Activated CD4-positive, CD25-positive, alpha-beta regulatory T cell treated with anti-CD3 and anti-CD28 coated beads, Interleukin-2, amount 50 U/mL, for 16 hours (primary cell): ENCODE data around the gene CCNA1.

Source experiments
- DNase-seq: peaks from one replicate; pipeline ENCODE4 v3.0.0-alpha.2; 2020; ENCODE audit warnings: low read depth, low spot score

Gene CCNA1

GRCh38 chr13:36453516-36453915 is 21.2 kb downstream of the CCNA1 start:
- no peak for DNase-seq

DNA sequence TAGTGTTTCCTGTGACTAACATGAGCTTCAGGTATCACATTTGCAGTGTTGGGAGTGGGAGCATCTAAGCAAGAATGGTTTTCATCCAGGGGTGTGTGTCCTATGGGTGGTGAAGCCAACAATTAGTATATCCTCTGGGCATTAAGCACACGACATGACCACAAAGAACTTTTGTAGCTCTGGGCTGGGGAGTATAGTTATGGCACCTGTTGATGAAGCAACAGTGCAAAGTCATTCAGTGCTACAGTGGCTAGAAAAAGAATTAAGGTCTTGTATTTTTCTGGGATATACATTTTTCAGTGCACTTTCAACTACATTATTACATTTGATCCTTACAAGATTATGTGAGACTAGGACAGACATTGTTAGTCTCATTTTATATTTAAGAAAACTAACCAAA is 21.8 kb downstream of the CCNA1 start:
- no peak for DNase-seq

GRCh38 chr13:36454987-36455386 is 22.7 kb downstream of the CCNA1 start:
- no peak for DNase-seq

- DNase-seq: no peak
Observed at GRCh38 chr13:36456577-36456976, 24.3 kb downstream of the CCNA1 start.

DNA sequence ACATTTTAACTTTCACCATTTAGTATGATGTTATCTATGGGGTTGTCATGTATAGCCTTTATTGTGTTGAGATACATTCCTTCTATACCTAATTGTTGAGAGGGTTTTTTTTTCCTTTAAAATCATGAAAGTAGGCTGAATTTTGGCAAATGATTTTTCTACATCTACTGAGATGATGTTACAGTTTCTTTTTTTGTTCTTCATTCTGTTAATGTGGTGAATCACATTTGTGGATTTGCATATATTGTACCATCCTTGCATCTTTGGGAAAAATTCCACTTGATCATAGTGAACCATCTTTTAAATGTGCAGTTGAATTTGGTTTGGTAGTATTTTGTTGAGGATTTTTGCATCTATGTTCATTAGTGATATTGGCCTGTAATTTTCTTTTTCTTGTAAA is 29.2 kb downstream of the CCNA1 start:
- DNase-seq: no peak

- no peak for DNase-seq
Observed at GRCh38 chr13:36475468-36475867, 43.2 kb downstream of the CCNA1 start.

DNA sequence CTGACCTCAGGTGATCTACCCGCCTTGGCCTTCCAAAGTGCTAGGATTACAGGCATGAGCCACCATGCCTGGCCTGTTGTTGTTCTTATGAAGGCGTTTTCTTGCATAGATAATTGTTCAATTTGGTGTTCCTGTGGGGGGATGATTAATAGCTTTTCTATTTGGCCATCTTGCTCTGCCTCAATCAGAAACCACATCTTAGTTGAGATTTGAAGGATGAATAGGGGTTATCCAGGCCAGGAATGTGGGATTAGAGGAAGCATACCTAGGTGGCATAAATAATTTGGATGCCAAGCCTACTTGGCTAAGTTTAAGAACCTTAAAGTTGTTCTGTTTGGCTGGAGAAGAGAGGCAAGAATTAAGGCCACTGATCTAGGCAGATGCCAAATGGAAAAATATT is 44.4 kb downstream of the CCNA1 start:
- no peak for DNase-seq

DNA sequence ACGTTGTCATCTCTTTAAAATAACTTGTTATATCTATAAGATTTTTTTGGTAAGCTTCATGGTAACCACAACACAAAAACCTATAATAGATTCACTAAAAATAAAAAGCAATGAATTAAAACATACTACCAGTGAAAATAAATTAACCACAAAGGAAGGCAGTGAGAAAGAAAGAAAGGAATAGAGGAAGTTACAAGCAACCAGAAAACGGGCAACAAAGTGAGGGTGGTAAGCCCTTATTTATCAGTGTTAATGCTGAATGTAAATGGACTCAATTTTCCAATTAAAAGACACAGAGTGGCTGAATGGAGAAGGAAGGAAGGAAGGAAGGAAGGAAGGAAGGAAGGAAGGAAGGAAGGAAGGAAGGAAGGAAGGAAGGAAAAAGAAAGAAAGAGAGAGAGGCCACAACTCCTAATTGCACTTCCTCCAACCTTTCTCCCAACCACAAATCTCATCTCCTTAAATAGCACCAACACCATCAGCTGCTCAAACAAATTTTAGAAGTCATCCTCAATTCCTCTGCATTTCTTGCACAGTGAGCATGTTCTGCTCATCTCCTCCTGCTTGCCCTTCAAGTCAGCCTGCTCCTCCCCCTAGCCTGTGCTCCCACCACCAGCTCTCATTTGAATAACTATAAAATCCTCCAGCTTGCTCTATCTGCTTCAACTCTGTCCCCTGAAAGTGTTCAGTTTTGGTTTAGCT is 48.6 kb downstream of the CCNA1 start:
- no peak for DNase-seq

DNA sequence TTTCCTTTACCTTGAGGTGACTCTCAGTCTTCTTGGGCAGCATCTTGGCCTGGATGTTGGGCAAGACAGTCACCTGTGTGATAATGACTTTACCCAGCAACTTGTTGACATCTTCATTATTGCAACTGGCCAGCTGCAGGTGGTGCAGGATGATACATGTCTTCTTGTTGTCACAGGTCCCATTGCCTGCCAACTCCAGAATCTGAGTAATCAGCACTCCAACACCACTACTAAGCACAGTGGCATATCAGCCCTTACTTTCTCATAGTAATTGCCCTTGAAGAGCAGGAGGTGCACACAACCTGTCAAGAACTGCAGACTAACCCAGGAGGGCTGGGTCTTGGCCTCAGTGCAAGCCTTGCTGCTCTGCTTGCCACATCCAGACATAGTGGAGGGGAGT is 57.8 kb downstream of the CCNA1 start:
- no peak for DNase-seq
